Endodermal cell (in vitro differentiated cells): ENCODE data around the gene ZC3H10. TPM values are rescaled to one million over a fixed set of nuclear protein-coding genes. Genes with fewer than 3 reads are reported as not detected.

ENCODE experiments used
- DNase-seq: peaks from one replicate; pipeline ENCODE4 v3.0.0-alpha.2; 2017
- H3K27ac ChIP-seq: 2 replicates; pipeline ENCODE4 v1.5.1; 2013; ENCODE audit warnings: mild to moderate bottlenecking, low read depth, low read length, moderate library complexity
- H3K27me3 ChIP-seq: 2 replicates; pipeline ENCODE4 v1.6.1; 2013; ENCODE audit warnings: mild to moderate bottlenecking, low read length, moderate library complexity; ENCODE audit not compliant: insufficient read depth, control insufficient read depth, poor library complexity, severe bottlenecking
- H3K36me3 ChIP-seq: 2 replicates; pipeline ENCODE4 v1.7.0; 2013; ENCODE audit warnings: mild to moderate bottlenecking, low read length, moderate library complexity; ENCODE audit not compliant: control insufficient read depth, insufficient read depth
- H3K4me1 ChIP-seq: one replicate; pipeline ENCODE4 v1.7.0; 2013; ENCODE audit warnings: low read length; ENCODE audit not compliant: control insufficient read depth, insufficient read depth
- H3K4me3 ChIP-seq: 2 replicates; pipeline ENCODE4 v1.5.1; 2013; ENCODE audit warnings: mild to moderate bottlenecking, low read length, moderate library complexity
- H3K9ac ChIP-seq: 2 replicates; pipeline ENCODE4 v1.6.1; 2013; ENCODE audit warnings: mild to moderate bottlenecking, low read length, moderate library complexity; ENCODE audit not compliant: poor library complexity, severe bottlenecking; ENCODE audit errors: extremely low read depth
- H3K9me3 ChIP-seq: 2 replicates; pipeline ENCODE4 v1.6.1; 2013; ENCODE audit warnings: mild to moderate bottlenecking, low read length, moderate library complexity; ENCODE audit not compliant: control insufficient read depth
- H3K27ac Mint-ChIP-seq: 2 replicates; pipeline ENCODE4 v1.8.0; 2020; ENCODE audit warnings: mixed read lengths
- H3K27me3 Mint-ChIP-seq: 2 replicates; pipeline ENCODE4 v1.8.0; 2021; ENCODE audit warnings: mild to moderate bottlenecking, mixed read lengths; ENCODE audit not compliant: insufficient read depth
- H3K36me3 Mint-ChIP-seq: 2 replicates; pipeline ENCODE4 v1.8.0; 2020; ENCODE audit warnings: low read depth, mixed read lengths
- H3K4me1 Mint-ChIP-seq: 2 replicates; pipeline ENCODE4 v1.8.0; 2020; ENCODE audit warnings: mixed read lengths
- H3K4me3 Mint-ChIP-seq: 2 replicates; pipeline ENCODE4 v1.8.0; 2020; ENCODE audit warnings: mild to moderate bottlenecking, moderate library complexity, mixed read lengths
- H3K9me3 Mint-ChIP-seq: 2 replicates; pipeline ENCODE4 v1.8.0; 2020; ENCODE audit warnings: mild to moderate bottlenecking, mixed read lengths
- CTCF ChIP-seq: fragments of 200-600 bp; sonication (generic); conservative IDR thresholded peaks from 2 replicates; pipeline ENCODE4 v1.5.0; 2021; ENCODE audit warnings: antibody characterized with exemption, mild to moderate bottlenecking
- WGBS, 2 experiments: methylation state at CpG; one replicate each; pipeline versions ENCODE4 v1.1.5 to v1.1.7; 2013; ENCODE audit warnings: missing lambda C conversion rate in 2 of 2, mixed read lengths in 1 of 2; ENCODE audit not compliant: insufficient coverage in 1 of 2, insufficient read length in 1 of 2; 5-methylcytosine and 5-hydroxymethylcytosine counted together
- total RNA-seq, 2 donors: library from RNA; stranded (reverse); fragmentation: NEBNext Ultra II Directional in 1 of 2; extraction: Animal tissue kit (Norgen Biotek cat#: 25700) in 1 of 2; gene quantifications; 2 replicates in 1 of 2; 3 replicates in 1 of 2; pipeline ENCODE4 v1.2.1, GENCODE V29; 2021

Gene ZC3H10
- total RNA-seq, 2 donors from 2014 or later, result 7.9 to 9.1 TPM

DNA sequence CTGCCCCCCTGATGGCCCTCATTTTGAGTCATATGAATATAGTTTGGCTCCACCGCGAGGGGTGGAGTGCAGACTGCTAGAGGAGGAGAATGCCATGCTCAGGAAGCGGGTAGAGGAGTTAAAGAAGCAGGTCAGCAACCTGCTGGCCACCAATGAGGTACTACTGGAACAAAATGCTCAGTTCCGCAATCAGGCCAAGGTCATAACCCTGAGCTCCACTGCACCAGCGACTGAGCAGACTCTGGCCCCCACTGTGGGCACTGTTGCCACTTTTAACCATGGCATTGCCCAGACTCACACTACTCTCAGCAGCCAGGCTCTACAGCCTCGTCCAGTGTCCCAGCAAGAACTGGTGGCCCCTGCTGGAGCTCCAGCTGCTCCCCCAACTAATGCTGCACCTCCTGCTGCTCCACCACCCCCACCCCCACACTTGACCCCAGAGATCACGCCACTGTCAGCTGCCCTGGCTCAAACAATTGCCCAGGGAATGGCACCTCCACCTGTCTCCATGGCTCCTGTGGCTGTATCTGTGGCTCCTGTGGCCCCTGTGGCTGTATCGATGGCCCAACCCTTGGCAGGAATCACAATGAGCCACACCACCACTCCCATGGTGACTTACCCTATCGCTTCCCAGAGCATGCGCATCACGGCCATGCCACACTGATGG lies 3.3 kb downstream of the ZC3H10 start:
- H3K4me3 Mint-ChIP-seq, result no peak overlapping the region
- H3K27ac Mint-ChIP-seq, result peak overlapping the region; percentile 48
- H3K4me1 Mint-ChIP-seq, result peaks cover 24% of the 10 kb centered on the region
- H3K27me3 Mint-ChIP-seq, result no peaks in the 10 kb centered on the region
- Histone ChIP-seq H3K27ac (no peak overlapping the region), H3K4me1 (peaks cover 6% of the 10 kb centered on the region), H3K4me3 (no peak overlapping the region), H3K36me3 (peaks cover 20% of the 10 kb centered on the region), H3K27me3 (no peaks in the 10 kb centered on the region), H3K9ac (no peak overlapping the region), H3K9me3 (no peaks in the 10 kb centered on the region)
- peaks cover 30% of the 10 kb centered on the region for H3K36me3 Mint-ChIP-seq
- WGBS, 2 experiments, result 91 to 96% methylated on average over 7 to 11 of the region's 11 CpGs
- TF ChIP-seq CTCF, result no peak
- no peak for DNase-seq
- no peaks in the 10 kb centered on the region for H3K9me3 Mint-ChIP-seq

GRCh38 chr12:56122637-56123036 lies 4.6 kb downstream of the ZC3H10 start:
- Histone ChIP-seq H3K4me1 (peaks cover 10% of the 10 kb centered on the region), H3K36me3 (peaks cover 13% of the 10 kb centered on the region), H3K9me3 (no peaks in the 10 kb centered on the region), H3K27me3 (no peaks in the 10 kb centered on the region), H3K27ac (no peak overlapping the region), H3K4me3 (no peak overlapping the region), H3K9ac (no peak overlapping the region)
- no peak for DNase-seq
- WGBS, 2 experiments, result 94 to 100% methylated on average over 1 to 2 of the region's 2 CpGs
- H3K4me1 Mint-ChIP-seq, result peaks cover 35% of the 10 kb centered on the region
- H3K36me3 Mint-ChIP-seq, result peaks cover 18% of the 10 kb centered on the region
- H3K9me3 Mint-ChIP-seq, result no peaks in the 10 kb centered on the region
- no peaks in the 10 kb centered on the region for H3K27me3 Mint-ChIP-seq
- no peak overlapping the region for H3K27ac Mint-ChIP-seq
- TF ChIP-seq CTCF, result no peak
- no peak overlapping the region for H3K4me3 Mint-ChIP-seq

DNA sequence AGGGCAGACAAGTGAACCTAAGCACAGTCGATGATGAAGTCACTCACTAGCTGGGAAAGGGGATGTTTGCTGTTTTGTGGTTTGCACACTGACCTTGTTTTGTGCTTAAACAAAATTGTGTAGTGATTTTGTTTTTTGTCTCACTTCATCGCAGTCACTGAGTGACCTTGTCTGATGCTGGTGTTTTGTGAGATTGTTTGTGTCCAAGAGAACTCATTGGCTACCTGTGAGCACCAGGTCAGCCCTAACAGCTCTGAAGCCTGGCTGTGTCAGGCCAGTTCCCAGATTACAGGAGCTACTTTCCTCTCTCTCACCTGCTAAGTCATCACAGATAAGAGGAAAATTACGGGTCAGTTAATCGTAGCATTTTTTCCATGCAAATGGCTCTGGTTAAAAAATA lies 6.1 kb downstream of the ZC3H10 start:
- no peaks in the 10 kb centered on the region for H3K27me3 Mint-ChIP-seq
- Histone ChIP-seq H3K9me3 (no peaks in the 10 kb centered on the region), H3K27ac (no peak overlapping the region), H3K4me1 (peaks cover 6% of the 10 kb centered on the region), H3K27me3 (no peaks in the 10 kb centered on the region), H3K9ac (no peak overlapping the region), H3K4me3 (no peak overlapping the region), H3K36me3 (peaks cover 13% of the 10 kb centered on the region)
- no peaks in the 10 kb centered on the region for H3K9me3 Mint-ChIP-seq
- peak overlapping the region; percentile 87 for H3K27ac Mint-ChIP-seq
- no peak for TF ChIP-seq CTCF
- peaks cover 15% of the 10 kb centered on the region for H3K36me3 Mint-ChIP-seq
- H3K4me3 Mint-ChIP-seq, result no peak overlapping the region
- H3K4me1 Mint-ChIP-seq, result peaks cover 28% of the 10 kb centered on the region
- WGBS, 2 experiments, result 91 to 95% methylated on average over 4 of the region's 4 CpGs
- DNase-seq, result no peak
